HG02973 (cell line): Measurements from ENCODE around the gene HRH1.

Experiments used
- ATAC-seq: cut with Tn5 transposase; IDR thresholded peaks from one replicate; pipeline ENCODE4 v1.9.1; 2021; ENCODE audit warnings: moderate library complexity; ENCODE audit not compliant: unreplicated experiment

HRH1 gene

GRCh38 chr3:11312166-11312565 is 157.9 kb downstream of the HRH1 start:
- no peak for ATAC-seq
